Measurements from ENCODE around the gene TFDP1.
"Not testable (repeated sequence)": the region's sequence is repeated elsewhere in the genome, so short reads cannot be mapped to it uniquely, and the experiment has no call there.

The TFDP1 gene

GRCh38 chr13:113610266-113610665, 25.7 kb downstream of the TFDP1 start:
- H3K27ac ChIP-seq: no peak overlapping the region

GRCh38 chr13:113611996-113612395, 27.4 kb downstream of the TFDP1 start:
- H3K27ac ChIP-seq: no peak overlapping the region
- DNase-seq (ENCODE audit: low read depth, low spot score): no peak

More at GRCh38 chr13:113610266-113610665, 25.7 kb downstream of the TFDP1 start:
- DNase-seq (ENCODE audit: low read depth, low spot score): no peak

- DNase-seq (ENCODE audit: low read depth, low spot score): no peak
- H3K27ac ChIP-seq: no peak overlapping the region
Observed at GRCh38 chr13:113612607-113613006, 28.1 kb downstream of the TFDP1 start.

- DNase-seq (ENCODE audit: low read depth, low spot score): no peak
- no peak overlapping the region for H3K27ac ChIP-seq
Observed at GRCh38 chr13:113613789-113614379, 29.3 kb downstream of the TFDP1 start.

- no peak overlapping the region for H3K27ac ChIP-seq
- DNase-seq (ENCODE audit: low read depth, low spot score): no peak
Observed at GRCh38 chr13:113616281-113616906, 31.8 kb downstream of the TFDP1 start.

GRCh38 chr13:113616991-113617749, 32.6 kb downstream of the TFDP1 start:
- DNase-seq (ENCODE audit: low read depth, low spot score): no peak

GRCh38 chr13:113617961-113618360, 33.4 kb downstream of the TFDP1 start:
- no peak overlapping the region for H3K27ac ChIP-seq
- no peak for DNase-seq (ENCODE audit: low read depth, low spot score)

More at GRCh38 chr13:113616991-113617749, 32.6 kb downstream of the TFDP1 start:
- H3K27ac ChIP-seq: no peak overlapping the region

- no peak for DNase-seq (ENCODE audit: low read depth, low spot score)
- H3K27ac ChIP-seq: no peak overlapping the region
Observed at GRCh38 chr13:113618455-113618854, 33.9 kb downstream of the TFDP1 start.

GRCh38 chr13:113620036-113620796, 35.7 kb downstream of the TFDP1 start:
- DNase-seq (ENCODE audit: low read depth, low spot score): no peak
- no peak overlapping the region for H3K27ac ChIP-seq

GRCh38 chr13:113621046-113621445, 36.5 kb downstream of the TFDP1 start:
- no peak overlapping the region for H3K27ac ChIP-seq
- no peak for DNase-seq (ENCODE audit: low read depth, low spot score)

- not testable (repeated sequence) for DNase-seq (ENCODE audit: low read depth, low spot score); H3K27ac ChIP-seq
Observed at GRCh38 chr13:113621498-113621897, 36.9 kb downstream of the TFDP1 start.

- not testable (repeated sequence) for DNase-seq (ENCODE audit: low read depth, low spot score); H3K27ac ChIP-seq
Observed at GRCh38 chr13:113621986-113622550, 37.5 kb downstream of the TFDP1 start.

GRCh38 chr13:113622791-113623490, 38.4 kb downstream of the TFDP1 start:
- H3K27ac ChIP-seq: no peak overlapping the region
- DNase-seq (ENCODE audit: low read depth, low spot score): no peak

GRCh38 chr13:113623491-113624234, 39.1 kb downstream of the TFDP1 start:
- H3K27ac ChIP-seq: no peak overlapping the region
- no peak for DNase-seq (ENCODE audit: low read depth, low spot score)

- no peak overlapping the region for H3K27ac ChIP-seq
- no peak for DNase-seq (ENCODE audit: low read depth, low spot score)
Observed at GRCh38 chr13:113624235-113624587, 39.7 kb downstream of the TFDP1 start.

GRCh38 chr13:113624640-113625304, 40.2 kb downstream of the TFDP1 start:
- H3K27ac ChIP-seq; DNase-seq (ENCODE audit: low read depth, low spot score): not testable (repeated sequence)

- DNase-seq (ENCODE audit: low read depth, low spot score): no peak
- no peak overlapping the region for H3K27ac ChIP-seq
Observed at GRCh38 chr13:113625965-113626721, 41.6 kb downstream of the TFDP1 start.

- DNase-seq (ENCODE audit: low read depth, low spot score): no peak
- no peak overlapping the region for H3K27ac ChIP-seq
Observed at GRCh38 chr13:113627136-113627535, 42.6 kb downstream of the TFDP1 start.

Data from epithelial cell of prostate (primary cell).